PFSK-1 (cell line): ENCODE results near the gene RAB23. TPM values are rescaled to one million over a fixed set of nuclear protein-coding genes. Genes with fewer than 3 reads are reported as not detected.

Experiments
- FOXP2 ChIP-seq: optimal IDR thresholded peaks from 2 replicates; pipeline ENCODE3; 2011; ENCODE audit warnings: borderline replicate concordance, control low read depth, inconsistent platforms; ENCODE audit not compliant: insufficient read depth; ENCODE audit errors: extremely low read length, extremely low read depth
- POLR2AphosphoS5 ChIP-seq: IDR thresholded peaks from 2 replicates; pipeline ENCODE4 v1.6.1; 2012; ENCODE audit warnings: low read depth, mild to moderate bottlenecking, control low read depth, low read length, moderate library complexity
- REST ChIP-seq, 2 experiments: IDR thresholded peaks; 2 replicates each; pipeline versions ENCODE4 v1.6.1 to v1.8.0; 2011 to 2012; ENCODE audit warnings: low read depth in 2 of 2, low read length in 2 of 2, control low read depth in 1 of 2, inconsistent platforms in 1 of 2, mild to moderate bottlenecking in 1 of 2, moderate library complexity in 1 of 2; ENCODE audit not compliant: insufficient read depth in 1 of 2
- SIN3A ChIP-seq: IDR thresholded peaks from 2 replicates; pipeline ENCODE4 v1.6.1; 2012; ENCODE audit warnings: mild to moderate bottlenecking, low read length, moderate library complexity, borderline replicate concordance; ENCODE audit not compliant: insufficient read depth
- TAF1 ChIP-seq: IDR thresholded peaks from 2 replicates; pipeline ENCODE4 v1.6.1; 2012; ENCODE audit warnings: low read length, control low read depth, borderline replicate concordance; ENCODE audit not compliant: insufficient read depth
- polyA plus RNA-seq: library from polyadenylated mRNA; unstranded; fragments of >200 nt; gene quantifications from one replicate; pipeline ENCODE4 v1.2.1, GENCODE V29; 2012; ENCODE audit warnings: low read depth, missing spikeins; ENCODE audit not compliant: insufficient read length

The RAB23 gene
- 3.0 TPM for polyA plus RNA-seq

DNA sequence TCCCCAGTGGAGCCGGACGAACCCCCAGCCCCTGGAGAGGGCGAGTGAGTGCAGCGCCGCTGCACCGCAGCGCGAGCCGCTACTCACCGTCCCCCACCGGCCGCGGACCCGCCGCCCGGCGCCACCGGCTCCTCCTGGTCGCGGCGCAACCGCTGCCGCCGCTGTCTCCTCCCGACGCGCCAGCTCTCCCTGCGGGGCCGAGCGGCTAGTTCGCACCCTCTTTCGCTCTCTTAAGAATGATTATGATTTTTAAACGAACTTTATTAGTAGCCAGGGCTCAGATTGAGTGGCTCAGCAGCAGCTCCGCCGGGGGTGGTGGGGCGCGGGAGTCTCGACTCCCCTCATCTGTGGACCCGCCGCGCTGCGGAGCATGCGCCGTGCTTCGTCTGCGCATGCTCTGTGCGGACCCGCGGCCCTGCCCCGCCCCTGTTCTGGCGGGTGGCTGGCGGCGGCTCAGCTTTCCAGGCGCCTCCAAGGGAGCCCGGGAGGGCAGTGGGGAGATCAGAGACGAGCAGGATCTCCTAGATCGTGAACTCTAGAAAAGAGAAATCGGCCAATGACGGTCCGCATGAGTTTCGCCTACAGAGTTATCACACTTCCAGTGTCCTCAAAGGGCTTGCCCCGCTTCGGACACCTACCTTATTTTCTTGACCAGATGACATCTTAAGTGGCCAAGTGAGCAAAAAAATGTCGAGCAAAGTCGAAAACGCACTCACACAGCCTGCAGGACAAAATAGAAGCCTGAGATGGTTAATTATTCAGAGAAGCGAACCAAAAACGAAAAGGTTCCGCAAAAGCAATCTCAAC, at the start of gene RAB23:
TSS of gene RAB23 (minus strand) at position 372 of the 807 bp plus-strand sequence. CDS start 11,927 bp downstream, outside the sequence.
- peak; percentile 85; the same call in 1 of the 2 replicates for TF ChIP-seq POLR2AphosphoS5
- no peak for TF ChIP-seq REST (IDR thresholded peaks at IDR 0.05; ENCODE audit: insufficient read depth in 1 of 2, low read depth in 2 of 2, low read length in 2 of 2)
- TF ChIP-seq SIN3A, result peak; percentile 42; the same call in 1 of the 2 replicates
- no peak for TF ChIP-seq FOXP2
- peak; percentile 81; the same call in 1 of the 2 replicates for TF ChIP-seq TAF1

DNA sequence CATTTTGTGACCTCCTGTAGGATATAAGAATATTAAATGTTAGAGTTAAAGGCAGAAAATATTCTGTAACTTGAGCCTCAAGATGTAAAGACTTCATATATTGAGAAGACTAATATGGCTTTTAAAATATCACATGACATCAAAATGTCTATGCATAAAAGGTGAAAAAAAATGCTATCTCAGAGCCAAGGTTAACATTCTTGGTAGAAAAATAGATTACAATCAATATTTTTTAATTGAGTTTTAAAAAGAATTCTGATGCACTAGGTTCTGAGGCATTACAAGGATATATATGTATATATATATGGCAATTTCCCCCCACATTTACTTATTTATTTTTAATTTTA, 46.2 kb upstream of the RAB23 start:
- TF ChIP-seq POLR2AphosphoS5 (no peak), FOXP2 (no peak), REST (IDR thresholded peaks at IDR 0.05; ENCODE audit: insufficient read depth in 1 of 2, low read depth in 2 of 2, low read length in 2 of 2) (no peak), SIN3A (no peak), TAF1 (no peak)

DNA sequence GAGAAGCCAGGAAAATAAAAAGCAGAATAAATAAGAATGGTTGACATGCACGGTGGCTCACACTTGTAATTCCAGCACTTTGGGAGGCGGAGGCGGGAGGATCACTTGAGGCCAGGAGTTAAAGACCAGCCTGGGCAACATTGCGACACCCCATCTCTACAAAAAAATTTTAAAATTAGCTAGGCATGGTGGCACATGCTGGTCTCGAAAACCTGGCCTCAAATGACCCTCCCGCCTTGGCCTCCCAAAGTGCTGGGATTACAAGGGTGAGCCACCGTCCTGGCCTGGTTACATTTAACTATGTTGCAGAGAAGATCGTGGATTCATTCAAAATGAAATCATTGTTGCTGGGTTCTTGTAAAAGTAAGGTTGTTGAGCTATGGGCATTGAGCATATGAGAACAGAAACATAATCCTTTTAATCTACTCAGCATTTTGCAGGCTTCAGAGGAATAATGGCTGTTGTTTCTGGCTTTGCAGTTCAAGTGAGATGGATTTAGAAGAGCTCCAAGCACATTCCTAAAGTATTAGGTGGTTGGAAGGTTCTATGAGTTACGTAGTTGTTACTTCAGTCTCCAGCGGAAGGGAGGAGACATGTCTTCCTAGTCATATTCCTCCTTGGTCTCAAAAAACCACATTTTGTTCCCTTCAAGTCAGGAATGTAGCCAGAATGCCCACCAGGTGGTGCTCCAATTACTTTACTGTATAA, 45.6 kb upstream of the RAB23 start:
- no peak for TF ChIP-seq REST (IDR thresholded peaks at IDR 0.05; ENCODE audit: insufficient read depth in 1 of 2, low read depth in 2 of 2, low read length in 2 of 2)
- TF ChIP-seq POLR2AphosphoS5, result no peak
- TF ChIP-seq TAF1, result no peak
- no peak for TF ChIP-seq FOXP2

GRCh38 chr6:57265755-57266221, 43.7 kb upstream of the RAB23 start:
- TF ChIP-seq SIN3A (no peak), TAF1 (no peak), FOXP2 (no peak), POLR2AphosphoS5 (no peak), REST (IDR thresholded peaks at IDR 0.05; ENCODE audit: insufficient read depth in 1 of 2, low read depth in 2 of 2, low read length in 2 of 2) (no peak)
